CD4-positive, alpha-beta T cell treated with Interleukin-10 for 1 hour (primary cell): ENCODE measurements around the gene SERPINA5.

Experiments
- DNase-seq: peaks from one replicate; pipeline ENCODE4 v3.0.0-alpha.2; 2020

The SERPINA5 gene

GRCh38 chr14:94555991-94556390, 25.2 kb upstream of the SERPINA5 start:
- DNase-seq = no peak

- DNase-seq = no peak
These were observed 23.9 kb upstream of the SERPINA5 start for GRCh38 chr14:94557327-94557726.

GRCh38 chr14:94558842-94559241, 22.4 kb upstream of the SERPINA5 start:
- no peak for DNase-seq

- no peak for DNase-seq
These were observed 21.5 kb upstream of the SERPINA5 start for GRCh38 chr14:94559638-94560290.

GRCh38 chr14:94560291-94560665, 20.9 kb upstream of the SERPINA5 start:
- DNase-seq = no peak

- no peak for DNase-seq
These were observed 20.2 kb upstream of the SERPINA5 start, which contains the start of gene SERPINA4 for GRCh38 chr14:94560751-94561655. Gene SERPINA4, plus strand, starts transcription at chr14:94561442. Its CDS starts 2,041 bp downstream, at chr14:94563483.

- no peak for DNase-seq
These were observed 19.6 kb upstream of the SERPINA5 start for GRCh38 chr14:94561656-94562010.

- no peak for DNase-seq
These were observed 19.2 kb upstream of the SERPINA5 start for GRCh38 chr14:94562022-94562421.

GRCh38 chr14:94562941-94563883, 18.0 kb upstream of the SERPINA5 start:
- DNase-seq = no peak

- no peak for DNase-seq
These were observed 16.8 kb upstream of the SERPINA5 start for GRCh38 chr14:94564381-94564780.

GRCh38 chr14:94568186-94568585, 13.0 kb upstream of the SERPINA5 start:
- DNase-seq = no peak

GRCh38 chr14:94569381-94570001, 11.7 kb upstream of the SERPINA5 start:
- no peak for DNase-seq

- no peak for DNase-seq
These were observed 11.2 kb upstream of the SERPINA5 start for GRCh38 chr14:94570002-94570400.

- DNase-seq = no peak
These were observed 10.8 kb upstream of the SERPINA5 start for GRCh38 chr14:94570440-94570839.

- DNase-seq = no peak
These were observed 9.8 kb upstream of the SERPINA5 start for GRCh38 chr14:94571395-94571794.

GRCh38 chr14:94571950-94572349, 9.3 kb upstream of the SERPINA5 start:
- DNase-seq = no peak

- DNase-seq = no peak
These were observed 8.5 kb upstream of the SERPINA5 start for GRCh38 chr14:94572637-94573303.

- no peak for DNase-seq
These were observed 7.5 kb upstream of the SERPINA5 start for GRCh38 chr14:94573475-94574277.

GRCh38 chr14:94574336-94574735, 6.9 kb upstream of the SERPINA5 start:
- no peak for DNase-seq

- no peak for DNase-seq
These were observed 5.3 kb upstream of the SERPINA5 start for GRCh38 chr14:94575730-94576585.
